Bronchial epithelial cell (primary cell): ENCODE results near the gene TBC1D7. TPM values are rescaled to one million over a fixed set of nuclear protein-coding genes. Genes with fewer than 3 reads are reported as not detected.

ENCODE experiments used
- DNase-seq: peaks from one replicate; pipeline ENCODE4 v3.0.0-alpha.2; 2010; ENCODE audit warnings: low read depth
- FAIRE-seq: peaks from 2 replicates; lab custom pipeline; 2011; peaks lifted over from hg19 to GRCh38; lab: Jason Lieb, UNC
- H3K27me3 ChIP-seq: 2 replicates; pipeline ENCODE4 v1.5.1; 2011; ENCODE audit warnings: low read length; ENCODE audit not compliant: control insufficient read depth, insufficient read depth
- H3K36me3 ChIP-seq: 2 replicates; pipeline ENCODE4 v1.5.1; 2011; ENCODE audit warnings: low read length; ENCODE audit not compliant: control insufficient read depth, insufficient read depth
- H3K4me3 ChIP-seq: 2 replicates; pipeline ENCODE4 v1.5.1; 2011; ENCODE audit warnings: mild to moderate bottlenecking, low read depth, low read length, control low read depth
- CTCF ChIP-seq: IDR thresholded peaks from 2 replicates; pipeline ENCODE4 v1.5.1; 2011; ENCODE audit warnings: mild to moderate bottlenecking, moderate library complexity, low read length, control low read depth, inconsistent platforms; ENCODE audit not compliant: insufficient read depth, severe bottlenecking
- total RNA-seq: library from RNA; depleted of rRNA; stranded (reverse); fragments of >200 nt; gene quantifications from 2 replicates; pipeline ENCODE4 v1.2.1, GENCODE V29; 2014

Gene TBC1D7
- total RNA-seq, 1 donor from 2014 or later = 44.5 TPM

- H3K4me3 ChIP-seq = no peak overlapping the region
- DNase-seq = peak; percentile 64
- FAIRE-seq = no peak
- no peak for TF ChIP-seq CTCF
- H3K27me3 ChIP-seq = no peaks in the 10 kb centered on the region
- H3K36me3 ChIP-seq = peaks cover 14% of the 10 kb centered on the region
Observed at GRCh38 chr6:13360671-13361540, 32.6 kb upstream of the TBC1D7 start.

GRCh38 chr6:13359287-13359686, 30.9 kb upstream of the TBC1D7 start:
- no peak for FAIRE-seq
- peaks cover 6% of the 10 kb centered on the region for H3K36me3 ChIP-seq
- H3K27me3 ChIP-seq = no peaks in the 10 kb centered on the region
- no peak for TF ChIP-seq CTCF
- H3K4me3 ChIP-seq = no peak overlapping the region
- DNase-seq = no peak

GRCh38 chr6:13358511-13358910, 30.2 kb upstream of the TBC1D7 start:
- peaks cover under 1% of the 10 kb centered on the region for H3K36me3 ChIP-seq
- H3K4me3 ChIP-seq = no peak overlapping the region
- DNase-seq (no peak), FAIRE-seq (no peak)
- H3K27me3 ChIP-seq = no peaks in the 10 kb centered on the region
- TF ChIP-seq CTCF = no peak

GRCh38 chr6:13357551-13358075, 29.3 kb upstream of the TBC1D7 start:
- no peaks in the 10 kb centered on the region for H3K36me3 ChIP-seq
- peak; percentile 38 for DNase-seq
- no peak for TF ChIP-seq CTCF
- no peaks in the 10 kb centered on the region for H3K27me3 ChIP-seq
- no peak for FAIRE-seq
- no peak overlapping the region for H3K4me3 ChIP-seq

GRCh38 chr6:13355999-13356785, 27.9 kb upstream of the TBC1D7 start:
- no peak for TF ChIP-seq CTCF
- H3K36me3 ChIP-seq = no peaks in the 10 kb centered on the region
- DNase-seq (peak; percentile 96), FAIRE-seq (no peak)
- no peaks in the 10 kb centered on the region for H3K27me3 ChIP-seq
- H3K4me3 ChIP-seq = no peak overlapping the region
